B cell (primary cell): ENCODE measurements around the gene ZNF621. TPM values are rescaled to one million over a fixed set of nuclear protein-coding genes. Genes with fewer than 3 reads are reported as not detected.

Experiments used
- ATAC-seq: fragments of 200-7000 bp; cut with Tn5 transposase; one replicate; pipeline ENCODE4 v1.10.0; 2021; ENCODE audit warnings: low read depth, mild to moderate bottlenecking, moderate number of reproducible peaks, moderate library complexity
- CTCF ChIA-PET: fragments of 350-600 bp; sonication (Branson Sonifier 250); formaldehyde crosslinking; loops from one replicate; lab custom pipeline; 2021; ENCODE audit warnings: antibody characterized with exemption, inconsistent platforms; lab: Charles Lee
- POLR2A ChIA-PET: fragments of 350-600 bp; sonication (Branson Sonifier 250); formaldehyde crosslinking; loops from one replicate; lab custom pipeline; 2021; ENCODE audit warnings: antibody characterized with exemption; lab: Charles Lee
- DNase-seq: peaks from one replicate; pipeline ENCODE4 v3.0.0; 2013
- H2AFZ ChIP-seq: 2 replicates; pipeline ENCODE4 v1.6.1; 2012; ENCODE audit warnings: mild to moderate bottlenecking, low read depth, low read length; ENCODE audit not compliant: insufficient read depth, poor library complexity, severe bottlenecking
- H3K27ac ChIP-seq, 2 donors: 1 replicate in 1 of 2; 2 replicates in 1 of 2; pipeline ENCODE4 v1.5.1; 2012 to 2013; ENCODE audit warnings: low read length in 2 of 2, mild to moderate bottlenecking in 2 of 2, moderate library complexity in 1 of 2
- H3K27me3 ChIP-seq, 4 experiments: fragments of 200-600 bp in 1 of 4; sonication (generic) in 1 of 4; replicated peaks in 1 of 4; 1 replicate in 2 of 4; 2 replicates in 2 of 4; pipeline versions ENCODE4 v1.6.1 to v1.7.0; 2013 to 2016; ENCODE audit warnings: low read length in 3 of 4, mild to moderate bottlenecking in 2 of 4, mixed read lengths in 1 of 4, moderate library complexity in 1 of 4; ENCODE audit not compliant: insufficient read depth in 4 of 4, control insufficient read depth in 3 of 4; ENCODE audit errors: control extremely low read depth in 1 of 4
- H3K36me3 ChIP-seq, 2 experiments: replicated peaks in 1 of 2; 1 replicate in 1 of 2; 2 replicates in 1 of 2; pipeline versions ENCODE4 v1.6.1 to v1.7.1; 2013; ENCODE audit warnings: low read length in 1 of 2; ENCODE audit not compliant: insufficient read depth in 2 of 2, control insufficient read depth in 1 of 2; ENCODE audit errors: control extremely low read depth in 1 of 2, extremely low read depth in 1 of 2
- H3K4me1 ChIP-seq, 2 donors: fragments of 200-600 bp in 1 of 2; sonication (generic) in 1 of 2; 1 replicate in 1 of 2; 2 replicates in 1 of 2; pipeline versions ENCODE4 v1.5.1 to v1.6.1; 2013 to 2017; ENCODE audit warnings: low read length in 2 of 2; ENCODE audit not compliant: control insufficient read depth in 2 of 2, insufficient read depth in 2 of 2
- H3K4me2 ChIP-seq: replicated peaks from 2 replicates; pipeline ENCODE3; 2012; ENCODE audit warnings: mild to moderate bottlenecking, low read depth, low read length; ENCODE audit not compliant: poor library complexity, severe bottlenecking
- H3K4me3 ChIP-seq, 5 experiments: fragments of 200-600 bp in 1 of 5; sonication (generic) in 1 of 5; 1 replicate in 3 of 5; 2 replicates in 2 of 5; pipeline versions ENCODE4 v1.5.1 to v1.7.0; 2011 to 2016; ENCODE audit warnings: low read length in 4 of 5, mild to moderate bottlenecking in 4 of 5, low read depth in 2 of 5, control low read depth in 1 of 5, moderate library complexity in 1 of 5; ENCODE audit not compliant: insufficient read depth in 1 of 5; ENCODE audit errors: control extremely low read depth in 1 of 5, extremely low read depth in 1 of 5
- H3K79me2 ChIP-seq: fragments of 200-600 bp; sonication (generic); one replicate; pipeline ENCODE4 v1.6.0; 2016; ENCODE audit warnings: low read length; ENCODE audit not compliant: control insufficient read depth, insufficient read depth
- H3K9ac ChIP-seq: fragments of 200-600 bp; sonication (generic); 2 replicates; pipeline ENCODE4 v1.6.1; 2017; ENCODE audit warnings: mild to moderate bottlenecking, low read length, moderate library complexity
- H3K9me3 ChIP-seq, 3 donors: one replicate each; pipeline versions ENCODE4 v1.6.1 to v1.7.1; 2013; ENCODE audit warnings: low read length in 2 of 3; ENCODE audit not compliant: control insufficient read depth in 2 of 3, insufficient read depth in 1 of 3; ENCODE audit errors: control extremely low read depth in 1 of 3
- H4K20me1 ChIP-seq: 2 replicates; pipeline ENCODE4 v1.6.0; 2012; ENCODE audit warnings: mild to moderate bottlenecking, low read length; ENCODE audit not compliant: insufficient read depth, control insufficient read depth, poor library complexity, severe bottlenecking
- H3K27ac Mint-ChIP-seq: one replicate; pipeline ENCODE4 v1.8.0; 2021; ENCODE audit warnings: mixed read lengths
- H3K27me3 Mint-ChIP-seq: one replicate; pipeline ENCODE4 v1.8.0; 2021; ENCODE audit warnings: mixed read lengths
- H3K4me1 Mint-ChIP-seq: one replicate; pipeline ENCODE4 v1.8.0; 2021; ENCODE audit warnings: mixed read lengths
- H3K4me3 Mint-ChIP-seq: one replicate; pipeline ENCODE4 v1.8.0; 2021; ENCODE audit warnings: mixed read lengths
- H3K9me3 Mint-ChIP-seq: one replicate; pipeline ENCODE4 v1.8.0; 2022; ENCODE audit warnings: mixed read lengths; ENCODE audit not compliant: insufficient read depth
- EZH2 ChIP-seq: IDR thresholded peaks from 2 replicates; pipeline ENCODE4 v1.6.1; 2012; ENCODE audit warnings: borderline replicate concordance, low read depth, mild to moderate bottlenecking, moderate library complexity, low read length; ENCODE audit not compliant: insufficient read depth, poor library complexity, severe bottlenecking
- WGBS: methylation state at CpG from one replicate; pipeline ENCODE4 v1.1.5; 2013; ENCODE audit warnings: missing lambda C conversion rate; ENCODE audit not compliant: insufficient coverage; 5-methylcytosine and 5-hydroxymethylcytosine counted together
- intact Hi-C: fragments of 100-400 bp; cut with micrococcal nuclease; formaldehyde crosslinking; loops from one replicate; pipeline ENCODE4 v1.10.0; 2022
- polyA minus RNA-seq: library from RNA; depleted of rRNA, polyadenylated mRNA; stranded (reverse); fragments of >200 nt; gene quantifications from 2 replicates; pipeline ENCODE4 v1.2.3, GENCODE V29; 2012
- polyA plus RNA-seq: library from polyadenylated mRNA; depleted of rRNA; stranded (reverse); fragments of >200 nt; gene quantifications from 2 replicates; pipeline ENCODE4 v1.2.3, GENCODE V29; 2012
- total RNA-seq, 2 donors: library from RNA; stranded (reverse); fragments of 120-200 nt in 1 of 2; gene quantifications; 1 replicate in 1 of 2; 2 replicates in 1 of 2; pipeline versions ENCODE4 v1.2.3 to v1.2.4, GENCODE V29; 2013 to 2022
- TF ChIP-seq, protein P1 (sequence below): fragments of 200-600 bp; IDR thresholded peaks from one replicate; pipeline ENCODE4 v1.8.0; 2022; ENCODE audit warnings: antibody characterized with exemption, mild to moderate bottlenecking

ZNF621 gene
- 34.6 and 35.2 TPM in 2 replicates for total RNA-seq
- total RNA-seq (2013): 15.3 TPM
- polyA plus RNA-seq: 10.2 and 15.8 TPM in 2 replicates
- 8.4 and 12.4 TPM in 2 replicates for polyA minus RNA-seq

DNA sequence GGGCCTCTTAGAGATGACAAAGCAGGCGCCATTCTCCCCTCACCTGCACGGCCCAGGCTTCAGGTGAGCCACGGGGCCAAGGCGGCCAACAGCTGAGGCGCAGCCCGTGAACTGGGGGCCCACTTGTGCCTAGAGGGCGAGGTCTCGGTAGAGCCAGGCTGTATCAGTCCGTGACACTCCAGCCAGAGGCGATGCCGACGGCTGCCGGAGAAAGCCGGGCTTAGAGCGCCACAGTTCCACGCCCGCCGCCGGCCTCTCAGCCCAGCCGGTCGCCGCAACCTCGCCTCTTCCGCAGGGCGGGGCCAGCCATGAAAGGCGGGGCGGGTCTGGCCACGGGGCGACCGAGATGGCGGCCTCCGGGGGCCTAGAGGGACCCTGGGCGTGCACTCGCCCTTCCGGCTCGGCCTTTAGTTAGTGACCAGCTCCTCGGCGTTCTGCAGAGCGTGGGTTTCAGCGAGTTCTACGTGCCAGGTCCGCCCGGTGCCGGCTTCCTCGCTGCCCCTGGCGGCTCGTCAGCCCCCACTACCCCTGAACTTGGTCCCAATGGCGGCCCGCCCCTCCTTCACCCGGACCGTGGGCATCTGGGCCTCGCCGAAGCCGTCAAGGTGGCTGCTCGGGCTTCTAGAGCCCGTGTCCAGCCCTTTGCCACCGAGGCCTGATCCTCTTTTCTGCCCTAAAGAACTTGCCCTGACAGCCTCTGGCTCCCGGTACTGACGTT lies at the start of gene ZNF621:
ZNF621 (plus strand) TSS at position 393 of the 718 bp plus-strand sequence. CDS start 881 bp downstream, outside the sequence.
- no peaks in the 10 kb centered on the region for H4K20me1 ChIP-seq
- no peak for TF ChIP-seq EZH2
- TF ChIP-seq, protein P1, sequence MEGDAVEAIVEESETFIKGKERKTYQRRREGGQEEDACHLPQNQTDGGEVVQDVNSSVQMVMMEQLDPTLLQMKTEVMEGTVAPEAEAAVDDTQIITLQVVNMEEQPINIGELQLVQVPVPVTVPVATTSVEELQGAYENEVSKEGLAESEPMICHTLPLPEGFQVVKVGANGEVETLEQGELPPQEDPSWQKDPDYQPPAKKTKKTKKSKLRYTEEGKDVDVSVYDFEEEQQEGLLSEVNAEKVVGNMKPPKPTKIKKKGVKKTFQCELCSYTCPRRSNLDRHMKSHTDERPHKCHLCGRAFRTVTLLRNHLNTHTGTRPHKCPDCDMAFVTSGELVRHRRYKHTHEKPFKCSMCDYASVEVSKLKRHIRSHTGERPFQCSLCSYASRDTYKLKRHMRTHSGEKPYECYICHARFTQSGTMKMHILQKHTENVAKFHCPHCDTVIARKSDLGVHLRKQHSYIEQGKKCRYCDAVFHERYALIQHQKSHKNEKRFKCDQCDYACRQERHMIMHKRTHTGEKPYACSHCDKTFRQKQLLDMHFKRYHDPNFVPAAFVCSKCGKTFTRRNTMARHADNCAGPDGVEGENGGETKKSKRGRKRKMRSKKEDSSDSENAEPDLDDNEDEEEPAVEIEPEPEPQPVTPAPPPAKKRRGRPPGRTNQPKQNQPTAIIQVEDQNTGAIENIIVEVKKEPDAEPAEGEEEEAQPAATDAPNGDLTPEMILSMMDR: no peak
- peak within 1 kb of the TSS; percentile 94 for H3K27ac Mint-ChIP-seq
- under 1% methylated on average over 59 of the region's 59 CpGs for WGBS
- peaks cover 16% of the 10 kb centered on the region in 2 donors for H3K4me1 ChIP-seq
- DNase-seq: peak; percentile 89
- ChIA-PET CTCF (interaction anchor here (1.0 to 1.9 kb wide), 5 partner anchors 19 to 198 kb away, joined by 3 to 5 read pairs (median 5); partner anchors contain the start of genes RPL14 and ZNF620), POLR2A (interaction anchor here (0.7 to 1.3 kb wide), 2 partner anchors 675 to 1556 kb away, joined by 3 to 5 read pairs; partner anchors contain the start of gene CTNNB1)
- no peaks in the 10 kb centered on the region for H3K27me3 Mint-ChIP-seq
- H3K36me3 ChIP-seq: peaks cover 0 to 17% of the 10 kb centered on the region in 2 experiments
- H2AFZ ChIP-seq: peak within 1 kb of the TSS; percentile 100
- H3K9me3 ChIP-seq: no peaks in the 10 kb centered on the region
- H3K9me3 Mint-ChIP-seq: no peaks in the 10 kb centered on the region
- H3K27me3 ChIP-seq: no peaks in the 10 kb centered on the region
- peak within 1 kb of the TSS; percentile 86 to 91 for H3K27ac ChIP-seq
- H3K9ac ChIP-seq: peak within 1 kb of the TSS; percentile 96
- peak within 1 kb of the TSS; percentile 27 to 94 (median 87) for H3K4me3 ChIP-seq
- peak; percentile 99 for ATAC-seq
- intact Hi-C loops: loop anchor here (1.0 to 2.0 kb wide), 8 partner anchors 18 to 1438 kb away; partner anchors contain the start of genes CTNNB1, EIF1B, RPL14 and ULK4
- H3K4me3 Mint-ChIP-seq: peak within 1 kb of the TSS; percentile 96
- peak within 1 kb of the TSS; percentile 84 for H3K4me2 ChIP-seq
- H3K4me1 Mint-ChIP-seq: peaks cover 24% of the 10 kb centered on the region
- peaks cover 23% of the 10 kb centered on the region for H3K79me2 ChIP-seq
